ENCODE measurements around the gene PHF12. TPM values are rescaled to one million over a fixed set of nuclear protein-coding genes. Genes with fewer than 3 reads are reported as not detected.

Gene PHF12
- total RNA-seq, 3 donors from 2014 or later (not counting 1 experiment from before 2014, with no cell fraction given): 163 to 177 (median 171) TPM

GRCh38 chr17:28928061-28928460 is 23.3 kb downstream of the PHF12 start:
- H3K27ac ChIP-seq (ENCODE audit: low read length): peak overlapping the region; percentile 22

DNA sequence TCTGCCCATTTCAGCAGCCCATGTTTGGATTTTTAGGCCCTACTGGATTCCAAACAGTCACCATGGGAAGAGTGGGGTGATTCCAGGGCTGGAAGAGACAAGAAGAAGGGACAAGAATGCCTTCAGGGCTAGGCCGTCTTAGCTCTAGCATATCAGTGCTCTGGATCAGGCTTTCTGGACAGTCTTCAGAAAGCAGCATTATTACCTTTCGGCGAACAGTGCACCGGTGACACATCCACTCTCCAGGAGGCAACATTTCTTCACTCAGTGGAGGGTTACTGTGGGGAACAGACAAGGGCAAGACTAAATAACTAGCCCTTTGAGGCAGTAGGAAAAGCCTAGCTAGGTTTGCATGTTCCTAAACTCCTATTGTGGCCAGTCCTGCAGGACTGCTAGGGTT is 24.5 kb downstream of the PHF12 start:
- H3K4me1 ChIP-seq (ENCODE audit: control insufficient read depth, insufficient read depth, low read length): peaks cover 42% of the 10 kb centered on the region
- H3K27ac Mint-ChIP-seq: peak overlapping the region; percentile 92 to 100
- no peak overlapping the region for H3K4me3 ChIP-seq (ENCODE audit: low read length)
- DNase-seq: no peak
- no peaks in the 10 kb centered on the region for H3K9me3 Mint-ChIP-seq
- peak overlapping the region; percentile 94 for H3K27ac ChIP-seq (ENCODE audit: low read length)
- 93% methylated on average over 4 of the region's 4 CpGs for WGBS (ENCODE audit: insufficient coverage)
- H3K36me3 Mint-ChIP-seq: peaks cover 8% of the 10 kb centered on the region
- H3K4me1 Mint-ChIP-seq: peaks cover 58 to 59% of the 10 kb centered on the region in 2 donors
- no peaks in the 10 kb centered on the region for H3K27me3 ChIP-seq (ENCODE audit: control insufficient read depth, insufficient read depth, low read length)
- no peaks in the 10 kb centered on the region for H3K9me3 ChIP-seq (ENCODE audit: control insufficient read depth, insufficient read depth, low read length)
- ATAC-seq: no peak
- H3K4me3 Mint-ChIP-seq: peak overlapping the region; percentile 17
- no peaks in the 10 kb centered on the region for H3K27me3 Mint-ChIP-seq (ENCODE audit: low read depth in 2 of 2)
- H3K36me3 ChIP-seq (ENCODE audit: control insufficient read depth, insufficient read depth, low read length): peaks cover 27% of the 10 kb centered on the region
- TF ChIP-seq, protein P1, sequence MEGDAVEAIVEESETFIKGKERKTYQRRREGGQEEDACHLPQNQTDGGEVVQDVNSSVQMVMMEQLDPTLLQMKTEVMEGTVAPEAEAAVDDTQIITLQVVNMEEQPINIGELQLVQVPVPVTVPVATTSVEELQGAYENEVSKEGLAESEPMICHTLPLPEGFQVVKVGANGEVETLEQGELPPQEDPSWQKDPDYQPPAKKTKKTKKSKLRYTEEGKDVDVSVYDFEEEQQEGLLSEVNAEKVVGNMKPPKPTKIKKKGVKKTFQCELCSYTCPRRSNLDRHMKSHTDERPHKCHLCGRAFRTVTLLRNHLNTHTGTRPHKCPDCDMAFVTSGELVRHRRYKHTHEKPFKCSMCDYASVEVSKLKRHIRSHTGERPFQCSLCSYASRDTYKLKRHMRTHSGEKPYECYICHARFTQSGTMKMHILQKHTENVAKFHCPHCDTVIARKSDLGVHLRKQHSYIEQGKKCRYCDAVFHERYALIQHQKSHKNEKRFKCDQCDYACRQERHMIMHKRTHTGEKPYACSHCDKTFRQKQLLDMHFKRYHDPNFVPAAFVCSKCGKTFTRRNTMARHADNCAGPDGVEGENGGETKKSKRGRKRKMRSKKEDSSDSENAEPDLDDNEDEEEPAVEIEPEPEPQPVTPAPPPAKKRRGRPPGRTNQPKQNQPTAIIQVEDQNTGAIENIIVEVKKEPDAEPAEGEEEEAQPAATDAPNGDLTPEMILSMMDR (IDR thresholded peaks at IDR 0.05): no peak
- intact Hi-C loops (cut with micrococcal nuclease): loop anchor here (1.0 to 5.0 kb wide), 4 partner anchors 23 to 184 kb away; partner anchors contain the start of genes DHRS13 and TRAF4

More at GRCh38 chr17:28928061-28928460, 23.3 kb downstream of the PHF12 start:
- H3K4me1 Mint-ChIP-seq: peaks cover 52 to 59% of the 10 kb centered on the region in 2 donors
- TF ChIP-seq, protein P1 (IDR thresholded peaks at IDR 0.05): no peak
- Histone ChIP-seq H3K36me3 (ENCODE audit: control insufficient read depth, insufficient read depth, low read length) (peaks cover 14% of the 10 kb centered on the region), H3K4me3 (ENCODE audit: low read length) (no peak overlapping the region), H3K4me1 (ENCODE audit: control insufficient read depth, insufficient read depth, low read length) (peaks cover 42% of the 10 kb centered on the region), H3K9me3 (ENCODE audit: control insufficient read depth, insufficient read depth, low read length) (no peaks in the 10 kb centered on the region), H3K27me3 (ENCODE audit: control insufficient read depth, insufficient read depth, low read length) (no peaks in the 10 kb centered on the region)
- 88% methylated on average over 2 of the region's 2 CpGs for WGBS (ENCODE audit: insufficient coverage)
- H3K27me3 Mint-ChIP-seq (ENCODE audit: low read depth in 2 of 2): no peaks in the 10 kb centered on the region
- intact Hi-C loops (cut with micrococcal nuclease): loop anchor here (5.0 kb wide), 1 partner anchor 186 kb away; the partner anchor contains the start of gene TRAF4
- no peaks in the 10 kb centered on the region for H3K36me3 Mint-ChIP-seq
- no peaks in the 10 kb centered on the region for H3K9me3 Mint-ChIP-seq
- peak; percentile 27 to 51 for DNase-seq
- H3K4me3 Mint-ChIP-seq: no peak overlapping the region
- peak; percentile 33 to 54 (median 37) for ATAC-seq
- H3K27ac Mint-ChIP-seq: peak overlapping the region; percentile 92 to 100

DNA sequence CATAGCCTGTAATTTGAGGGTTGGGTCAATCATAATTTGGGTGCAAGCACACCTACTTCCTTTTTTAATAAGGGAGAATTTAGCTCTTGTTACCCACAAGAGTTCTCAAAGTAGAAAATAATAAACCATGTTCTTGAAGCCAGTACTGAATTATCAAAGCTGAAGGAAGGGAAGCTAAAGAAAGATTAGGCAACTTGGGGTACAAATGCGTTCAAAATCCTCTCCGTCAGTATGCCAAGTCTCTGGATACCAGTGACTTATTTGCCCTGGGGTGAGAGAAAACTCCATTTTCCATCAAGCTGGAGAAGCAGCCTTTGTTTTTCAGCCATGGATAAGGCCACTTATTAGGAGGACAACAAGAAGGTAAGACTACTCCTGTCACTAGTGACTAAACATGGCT is 25.0 kb downstream of the PHF12 start:
- Mint-ChIP-seq H3K9me3 (no peaks in the 10 kb centered on the region), H3K27ac (peak overlapping the region; percentile 92 to 100), H3K36me3 (peaks cover 8% of the 10 kb centered on the region), H3K27me3 (ENCODE audit: low read depth in 2 of 2) (no peaks in the 10 kb centered on the region), H3K4me3 (peak overlapping the region; percentile 86), H3K4me1 (peaks cover 59 to 62% of the 10 kb centered on the region in 2 donors)
- Histone ChIP-seq H3K36me3 (ENCODE audit: control insufficient read depth, insufficient read depth, low read length) (peaks cover 31% of the 10 kb centered on the region), H3K9me3 (ENCODE audit: control insufficient read depth, insufficient read depth, low read length) (no peaks in the 10 kb centered on the region), H3K27me3 (ENCODE audit: control insufficient read depth, insufficient read depth, low read length) (no peaks in the 10 kb centered on the region), H3K4me3 (ENCODE audit: low read length) (no peak overlapping the region), H3K4me1 (ENCODE audit: control insufficient read depth, insufficient read depth, low read length) (peaks cover 42% of the 10 kb centered on the region), H3K27ac (ENCODE audit: low read length) (peak overlapping the region; percentile 94)
- intact Hi-C loops (cut with micrococcal nuclease): loop anchor here (1.0 to 5.0 kb wide), 4 partner anchors 23 to 184 kb away; partner anchors contain the start of genes DHRS13 and TRAF4
- TF ChIP-seq, protein P1 (IDR thresholded peaks at IDR 0.05): no peak
- 21% methylated on average over 2 of the region's 2 CpGs for WGBS (ENCODE audit: insufficient coverage)
- no peak for DNase-seq
- ATAC-seq: peak in 1 of 3 donors; percentile 0

All from natural killer cell (primary cell).